Activated naive CD4-positive, alpha-beta T cell treated with anti-CD3 and anti-CD28 coated beads, Interleukin-2, amount 50 U/mL, for 16 hours (primary cell): ENCODE measurements around the gene DDRGK1.

ENCODE experiments used
- DNase-seq: peaks from one replicate; pipeline ENCODE4 v3.0.0-alpha.2; 2020

The DDRGK1 gene

DNA sequence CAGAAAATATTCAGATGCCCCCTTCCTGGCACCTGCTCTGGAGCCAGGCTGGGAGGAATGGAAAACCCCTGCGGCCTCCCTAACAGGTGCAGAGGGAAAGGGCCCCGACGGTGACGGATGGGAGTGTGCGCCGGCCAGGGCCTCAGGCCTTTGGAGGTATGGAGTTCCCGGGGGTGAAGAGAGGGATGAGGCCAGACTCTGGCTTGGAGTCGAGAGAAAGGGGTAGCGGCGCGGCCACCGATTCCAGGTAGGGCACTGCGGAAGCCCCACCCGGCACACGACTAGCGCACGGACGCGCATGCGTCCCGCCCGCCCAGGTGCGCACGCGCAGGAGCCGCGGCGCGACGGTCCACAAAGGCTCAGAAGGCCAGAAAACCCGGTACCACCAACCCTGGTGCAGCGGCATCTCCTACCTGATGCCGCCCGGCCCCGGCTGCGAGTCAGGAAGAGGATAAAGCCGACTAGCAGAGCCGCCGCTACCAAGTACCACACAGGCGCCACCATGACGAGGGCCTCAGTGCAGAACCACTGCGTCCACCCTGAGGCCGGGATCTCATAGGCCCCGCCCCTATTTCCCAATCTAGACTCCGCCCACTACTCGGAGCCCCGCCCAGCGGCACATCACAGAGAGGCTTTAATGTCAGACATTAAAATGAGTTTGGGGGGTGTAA is at the start of gene DDRGK1:
Gene DDRGK1, minus strand, starts transcription at position 559 of the 671 bp plus-strand sequence. Its CDS starts 55 bp downstream, at position 504.
- DNase-seq, result peak; percentile 90

DNA sequence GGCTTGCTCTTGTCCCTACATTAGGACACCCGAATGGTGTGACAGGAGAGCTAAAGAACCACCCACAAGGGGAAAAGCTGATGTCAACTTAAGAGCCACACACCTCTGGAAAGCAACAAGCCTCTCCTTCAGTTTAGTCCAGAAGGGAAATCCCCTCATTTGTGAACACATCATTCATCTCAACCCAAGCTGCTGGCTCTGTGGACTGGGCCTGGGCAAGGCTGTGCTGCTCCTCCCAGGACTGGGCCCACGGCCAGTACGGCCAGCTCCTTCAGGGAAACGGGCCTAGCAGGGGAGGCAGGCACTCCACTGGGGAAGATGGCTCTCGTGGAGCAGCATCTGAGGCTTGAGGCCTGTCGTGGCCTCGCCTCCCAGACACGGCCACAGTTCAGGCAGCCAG is 47.3 kb upstream of the DDRGK1 start:
- DNase-seq, result no peak

DNA sequence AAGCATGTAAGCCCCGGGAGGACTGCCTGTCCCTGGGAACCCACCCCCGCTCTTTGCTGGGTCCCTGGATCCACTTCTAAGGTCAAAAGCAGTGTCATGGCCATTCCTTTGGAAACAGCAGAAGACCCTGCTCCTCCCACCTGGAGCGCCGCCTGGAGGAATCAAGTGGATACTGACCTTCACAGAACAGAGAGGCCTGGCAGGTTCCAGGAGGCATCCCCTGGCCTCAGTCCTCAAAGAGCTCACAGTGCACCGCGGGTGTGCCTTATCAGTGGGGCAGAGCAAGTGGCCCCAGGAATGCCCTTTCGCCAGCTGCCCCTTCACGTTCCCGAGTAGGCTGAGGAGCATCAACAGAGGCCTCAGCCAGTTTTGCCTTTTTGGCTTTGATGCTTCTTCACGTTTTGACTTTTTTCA is 45.6 kb upstream of the DDRGK1 start:
- no peak for DNase-seq

DNA sequence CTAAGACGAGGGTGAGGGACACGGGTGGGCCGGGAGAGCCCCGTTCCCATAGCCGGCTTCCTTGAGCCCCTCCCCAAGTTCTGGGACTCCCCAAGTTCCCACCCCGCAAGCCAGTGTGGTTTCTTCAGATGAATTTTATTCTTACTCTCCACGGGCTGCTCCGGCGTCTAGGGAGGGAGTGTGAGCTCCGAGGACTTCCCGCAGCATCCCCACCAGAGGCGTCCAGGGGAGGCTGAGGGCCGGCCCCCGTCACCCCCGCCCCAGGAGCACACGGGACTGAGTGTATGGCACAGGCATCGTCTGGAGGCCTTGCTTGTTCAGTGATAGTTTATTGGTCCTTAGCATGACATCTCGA is 44.5 kb upstream of the DDRGK1 start:
- no peak for DNase-seq

DNA sequence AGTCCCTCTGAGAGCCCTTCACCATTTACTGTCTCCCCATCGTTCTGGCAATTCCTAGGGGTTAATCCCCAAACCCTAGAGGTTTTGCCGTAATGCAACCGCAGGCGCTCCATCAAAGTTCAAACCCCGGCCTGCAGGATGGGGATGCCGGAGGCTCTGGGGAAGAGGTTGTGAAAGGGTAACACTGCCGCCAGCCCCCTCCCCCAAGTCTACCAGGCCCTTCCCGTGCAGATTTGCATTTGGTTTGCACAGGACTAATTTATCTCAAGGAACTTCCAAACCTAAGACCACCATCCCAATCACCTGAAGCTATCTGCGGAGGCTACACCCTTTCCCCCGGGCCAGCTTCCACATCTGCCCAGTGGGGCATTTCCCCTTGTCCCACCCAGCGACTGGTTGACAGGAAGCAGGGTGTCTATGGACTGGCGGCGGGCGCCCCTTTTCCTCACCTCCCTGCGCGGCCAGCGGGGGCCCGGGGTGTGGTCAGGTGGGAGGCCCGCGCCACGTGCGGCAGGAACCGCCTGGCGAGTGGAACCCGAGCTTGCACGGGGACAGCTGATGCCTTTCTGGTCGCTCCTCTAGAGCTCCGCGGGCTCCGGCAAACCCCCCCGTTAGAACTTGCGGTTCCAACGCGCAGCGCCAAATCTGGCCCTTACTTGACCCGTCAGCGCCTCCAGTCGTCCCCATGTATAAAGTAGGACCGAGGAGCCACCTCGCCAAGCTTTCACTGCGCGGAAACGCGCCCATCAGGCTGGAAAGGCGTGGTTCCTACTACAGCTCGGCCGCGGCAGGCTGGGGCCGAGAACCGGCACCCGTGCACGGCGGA is 43.9 kb upstream of the DDRGK1 start:
- DNase-seq, result no peak

DNA sequence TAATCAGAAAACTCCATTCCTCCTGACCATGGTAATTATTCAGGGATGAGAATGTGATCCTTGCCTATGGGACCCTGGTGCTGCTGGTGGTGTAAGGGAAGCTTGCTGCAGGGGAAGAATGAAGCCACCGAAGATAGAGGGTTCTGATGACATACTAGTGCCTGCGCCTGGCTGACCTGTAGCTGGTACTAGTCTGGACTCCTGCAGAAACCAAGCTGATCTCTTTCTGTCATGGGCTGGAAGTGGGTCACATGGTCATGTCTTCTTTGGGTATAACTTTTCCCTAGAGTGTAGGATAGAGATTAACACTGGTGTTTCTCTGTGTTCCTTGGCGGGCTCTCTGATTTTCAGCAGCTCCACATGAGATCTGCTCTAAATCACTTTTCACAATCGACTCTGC is 43.2 kb upstream of the DDRGK1 start:
- no peak for DNase-seq

DNA sequence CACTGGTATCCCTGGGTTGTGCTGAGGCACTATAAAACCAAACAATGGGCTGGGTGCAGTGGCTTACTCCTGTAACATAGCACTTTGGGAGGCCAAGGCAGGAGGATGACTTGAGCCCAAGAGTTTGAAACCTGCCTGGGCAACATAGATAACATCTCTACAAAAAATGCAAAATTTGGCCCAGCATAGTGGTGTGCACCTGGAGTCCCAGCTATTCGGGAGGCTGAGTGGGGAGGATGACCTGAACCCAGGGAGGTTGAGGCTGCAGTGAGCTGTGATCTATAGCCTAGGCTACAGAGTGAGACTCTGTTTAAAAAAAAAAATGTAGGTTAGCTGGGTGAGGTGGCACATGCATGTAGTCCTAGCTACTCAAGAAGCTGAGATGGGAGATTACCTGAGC is 42.2 kb upstream of the DDRGK1 start:
- no peak for DNase-seq

DNA sequence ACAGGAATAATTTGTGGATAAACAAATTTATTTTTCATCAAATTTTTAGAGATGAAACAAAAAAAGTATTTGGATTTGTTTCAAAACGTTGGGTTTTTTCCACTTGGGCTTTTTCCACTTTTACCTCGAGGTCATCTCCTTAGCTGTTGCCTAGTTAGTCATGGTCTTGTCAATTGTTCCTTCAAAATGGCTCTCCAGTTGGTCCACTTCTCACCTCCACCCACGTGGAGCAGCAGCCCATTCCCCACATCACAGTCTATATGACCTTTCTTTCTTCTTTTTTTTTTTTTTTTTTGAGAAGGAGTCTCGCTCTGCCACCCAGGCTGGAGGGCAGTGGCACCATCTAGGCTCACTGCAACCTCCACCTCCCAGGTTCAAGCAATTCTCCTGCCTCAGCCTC is 41.2 kb upstream of the DDRGK1 start:
- DNase-seq, result no peak

DNA sequence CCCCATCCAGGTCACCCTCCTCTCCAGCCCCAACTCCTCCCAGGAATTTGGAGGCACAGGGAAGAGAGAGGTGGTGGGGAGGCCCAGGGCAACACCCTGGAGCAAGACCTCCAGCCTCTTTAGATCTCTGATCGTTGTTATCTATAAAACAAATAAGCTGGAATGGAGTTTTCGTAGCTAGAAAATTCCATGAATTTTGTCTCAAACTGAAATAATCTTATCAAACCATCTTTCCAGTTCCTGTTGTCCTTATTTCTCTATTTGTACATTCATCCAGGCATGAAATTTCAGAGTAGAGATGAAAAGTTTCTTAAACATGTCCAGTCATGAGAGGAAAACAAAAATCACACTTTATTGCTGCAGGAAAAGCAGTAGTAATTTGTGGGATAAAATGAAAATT is 40.7 kb upstream of the DDRGK1 start:
- DNase-seq, result no peak

DNA sequence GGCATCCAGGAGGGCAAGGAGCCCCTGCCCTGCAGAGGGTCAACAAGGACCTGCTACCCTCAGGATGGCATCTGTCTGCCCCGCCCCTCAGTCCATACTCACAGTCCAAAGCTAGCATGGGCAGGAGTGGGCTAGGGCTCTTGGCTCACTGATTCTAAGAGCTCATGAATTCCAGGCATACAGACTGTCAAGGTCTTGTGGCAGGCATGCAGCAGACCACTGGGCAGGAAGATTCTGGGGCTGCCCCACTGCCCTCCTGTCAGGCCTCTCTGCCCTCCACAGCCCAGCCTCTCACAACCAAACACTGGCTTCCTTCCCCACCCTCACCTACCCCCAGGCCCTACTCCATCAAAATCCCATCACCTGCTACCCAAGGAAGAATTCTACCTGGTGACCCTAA is 40.1 kb upstream of the DDRGK1 start:
- no peak for DNase-seq

DNA sequence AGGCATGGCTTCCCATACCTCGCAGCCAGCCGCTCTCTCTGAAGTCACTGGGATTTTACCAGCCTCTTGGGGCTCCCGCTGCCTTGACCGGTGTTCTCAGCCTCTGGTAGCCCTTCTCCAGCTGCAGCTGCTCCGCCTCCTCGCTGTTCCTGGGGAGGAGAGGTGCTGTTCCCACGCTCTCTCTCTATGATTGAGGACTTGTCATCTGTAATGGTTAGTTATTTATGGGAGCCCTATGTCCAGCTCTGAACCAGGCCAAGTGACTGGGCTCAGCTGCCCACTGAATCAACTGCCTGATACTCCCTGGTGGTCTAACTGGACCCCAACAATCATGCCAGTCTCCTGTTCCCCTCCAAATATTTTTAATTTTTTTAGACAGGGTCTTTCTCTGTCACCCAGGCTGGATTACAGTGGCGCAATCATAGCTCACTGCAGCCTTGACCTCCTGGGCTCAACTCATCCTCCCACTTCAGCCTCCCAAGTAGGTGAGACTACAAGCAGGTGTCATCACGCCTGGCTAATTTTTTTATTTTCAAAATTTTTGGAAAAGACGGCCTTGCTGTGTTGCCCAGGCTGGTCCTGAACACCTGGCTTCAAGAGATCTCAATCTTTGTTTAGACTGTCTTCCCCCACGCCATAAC is 39.4 kb upstream of the DDRGK1 start:
- DNase-seq, result no peak

DNA sequence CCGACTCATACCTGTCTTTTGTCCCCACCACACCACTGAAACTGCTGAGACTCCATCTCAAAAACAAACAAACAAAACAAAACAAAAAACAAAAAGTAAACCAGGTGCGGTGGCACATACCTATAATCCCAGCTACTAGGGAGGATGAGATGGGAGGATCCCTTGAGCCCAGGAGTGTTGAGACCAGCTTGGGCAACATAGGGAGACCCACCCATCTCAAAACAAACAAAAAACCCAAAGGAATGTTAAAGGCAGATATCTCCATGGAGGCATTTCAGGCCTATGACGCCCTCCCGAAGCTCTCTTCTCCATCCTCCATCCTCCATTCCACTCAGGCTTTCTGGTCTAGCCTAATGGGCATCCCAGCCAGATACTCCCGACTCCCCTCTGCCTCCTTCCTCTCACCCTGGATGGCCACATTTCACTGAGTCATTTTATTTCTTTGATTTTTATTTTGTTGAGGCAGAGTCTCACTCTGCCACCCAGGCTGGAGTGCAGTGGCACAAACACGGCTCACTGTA is 37.8 kb upstream of the DDRGK1 start:
- DNase-seq, result no peak

DNA sequence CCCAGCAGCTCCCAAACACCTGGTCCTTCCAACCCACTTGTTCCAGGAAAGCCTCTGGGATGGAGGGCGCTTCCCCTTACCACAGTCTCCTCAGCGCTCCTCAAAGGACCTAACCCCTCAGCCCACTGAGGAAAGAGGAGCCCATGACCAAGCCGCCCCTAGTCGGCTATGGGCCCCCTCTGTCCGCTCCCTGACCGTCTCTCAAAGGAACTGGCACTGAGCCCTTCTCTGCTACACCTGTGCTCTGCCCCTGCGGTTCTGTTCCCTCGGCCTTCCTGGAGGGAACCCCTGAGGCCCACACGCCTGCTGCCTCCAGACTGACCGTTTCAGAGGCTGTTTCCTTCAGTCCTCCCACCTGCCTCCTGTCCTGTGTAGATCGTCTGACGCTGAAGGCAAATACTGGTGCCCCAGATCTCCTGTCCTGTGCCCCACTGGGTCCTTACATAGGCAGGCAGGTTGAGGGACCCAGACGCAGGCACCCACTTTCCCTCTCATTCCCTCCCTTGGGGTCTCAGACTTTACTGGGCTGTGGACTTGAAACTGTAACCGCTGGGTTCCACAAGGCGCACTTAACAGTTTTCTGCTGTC is 36.4 kb upstream of the DDRGK1 start:
- no peak for DNase-seq

DNA sequence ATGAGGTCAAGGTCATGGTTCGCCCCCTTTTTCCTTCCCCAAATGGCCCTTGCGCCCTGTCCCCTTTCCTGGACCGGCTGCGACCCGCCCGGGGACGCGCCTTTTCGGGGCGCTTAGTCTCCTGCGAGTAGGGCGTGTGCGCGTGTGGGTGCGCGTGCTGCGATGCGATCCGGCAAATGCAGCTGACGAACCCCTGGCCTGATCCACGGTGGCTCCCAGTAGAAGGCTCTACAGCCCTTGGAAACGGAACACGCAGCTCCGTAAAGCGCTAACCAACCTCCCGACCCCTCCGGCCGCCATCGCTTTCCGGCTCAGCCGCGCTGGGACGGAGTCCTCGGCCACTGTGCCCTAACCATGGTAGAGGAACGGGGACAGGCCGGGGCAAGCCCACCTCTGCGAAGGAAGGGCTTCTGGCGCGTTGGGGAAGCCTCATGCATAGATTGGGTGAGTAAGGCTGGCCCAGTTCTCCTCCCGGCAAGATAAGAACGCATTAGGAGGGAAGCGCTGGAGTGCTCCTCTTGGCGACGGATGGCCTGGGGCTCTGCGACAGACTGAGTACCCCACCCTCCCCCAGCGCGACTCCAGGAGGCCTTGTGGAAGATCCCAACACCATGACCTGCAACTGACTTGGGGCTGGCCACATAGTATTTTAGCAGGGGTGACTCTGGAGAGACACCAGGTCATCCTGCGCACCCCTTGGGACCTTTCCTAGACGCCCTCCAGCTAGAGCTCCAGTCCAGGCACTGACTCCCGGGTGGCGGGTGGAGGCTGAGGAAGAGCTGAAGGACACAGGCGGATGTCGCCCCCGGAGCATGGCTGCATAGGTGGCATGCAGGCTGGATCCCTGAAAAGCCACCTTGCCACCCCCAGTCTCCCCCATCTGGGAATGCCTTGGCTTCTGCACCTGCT is 35.6 kb upstream of the DDRGK1 start:
- DNase-seq, result no peak

DNA sequence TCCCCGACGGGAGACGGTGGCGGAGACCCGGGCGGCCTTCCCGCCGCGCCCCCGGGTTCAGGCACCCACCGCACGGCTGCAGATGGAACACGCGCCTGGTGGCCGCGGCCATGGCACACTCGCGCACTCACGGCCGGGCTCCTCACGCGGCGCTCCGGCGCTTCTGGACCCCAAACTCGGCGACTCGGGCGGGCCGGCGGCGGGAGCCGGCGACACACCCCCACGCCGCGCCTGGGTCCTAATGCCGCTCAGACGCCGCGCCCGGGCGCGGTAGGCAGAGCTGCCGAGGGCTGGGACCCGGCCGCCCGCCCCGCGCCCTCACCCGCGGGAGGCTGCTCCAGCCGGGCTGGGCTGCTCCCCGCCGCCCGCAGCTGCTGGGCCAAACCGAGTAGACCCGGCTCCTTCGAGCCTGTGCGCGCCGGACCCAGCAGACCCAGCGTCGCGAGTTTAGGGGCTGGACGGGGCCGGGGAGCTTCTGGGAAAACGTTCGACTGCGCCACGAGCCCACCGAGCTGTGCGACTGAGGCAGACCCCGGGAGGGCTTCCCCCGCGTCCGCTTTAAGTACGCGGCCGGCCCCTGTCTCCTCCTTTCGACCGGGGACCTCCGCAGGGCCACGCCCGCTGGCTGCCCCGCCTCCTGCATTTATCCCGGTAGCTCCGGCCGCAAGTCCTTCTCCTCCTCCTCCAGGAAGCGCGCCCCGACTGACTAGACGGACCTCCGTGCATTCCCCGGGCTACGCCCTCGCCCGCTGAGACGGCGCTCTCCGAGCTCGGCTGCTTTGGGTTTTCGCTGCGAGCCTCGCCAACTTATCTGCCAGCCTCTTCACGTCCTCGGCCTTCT is 34.8 kb upstream of the DDRGK1 start, which contains the start of gene SLC4A11:
Gene SLC4A11, minus strand, starts transcription at position 165 of the 841 bp plus-strand sequence. Its CDS starts 53 bp downstream, at position 112.
- peak; percentile 47 for DNase-seq

DNA sequence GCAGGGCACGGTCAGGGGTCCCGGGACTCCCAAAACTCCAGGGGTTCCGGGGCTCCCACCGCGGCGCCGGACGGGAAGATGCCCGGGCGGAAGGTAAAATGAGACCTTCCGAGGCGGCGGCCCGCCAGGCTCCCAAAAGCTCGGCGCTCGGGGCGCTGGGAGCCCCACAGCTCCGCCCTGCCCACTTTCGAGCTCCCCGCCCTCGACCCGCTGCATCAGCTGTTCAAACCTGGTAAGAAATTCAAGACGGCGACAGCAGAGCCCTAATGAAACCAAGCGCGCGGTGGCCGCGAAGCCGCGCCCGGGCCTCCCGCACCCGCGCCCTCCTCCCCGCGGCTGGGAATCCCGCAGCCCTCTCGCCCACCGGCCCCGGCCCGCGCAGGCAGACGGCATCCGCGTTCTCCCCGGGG is 34.1 kb upstream of the DDRGK1 start:
- peak; percentile 54 for DNase-seq

DNA sequence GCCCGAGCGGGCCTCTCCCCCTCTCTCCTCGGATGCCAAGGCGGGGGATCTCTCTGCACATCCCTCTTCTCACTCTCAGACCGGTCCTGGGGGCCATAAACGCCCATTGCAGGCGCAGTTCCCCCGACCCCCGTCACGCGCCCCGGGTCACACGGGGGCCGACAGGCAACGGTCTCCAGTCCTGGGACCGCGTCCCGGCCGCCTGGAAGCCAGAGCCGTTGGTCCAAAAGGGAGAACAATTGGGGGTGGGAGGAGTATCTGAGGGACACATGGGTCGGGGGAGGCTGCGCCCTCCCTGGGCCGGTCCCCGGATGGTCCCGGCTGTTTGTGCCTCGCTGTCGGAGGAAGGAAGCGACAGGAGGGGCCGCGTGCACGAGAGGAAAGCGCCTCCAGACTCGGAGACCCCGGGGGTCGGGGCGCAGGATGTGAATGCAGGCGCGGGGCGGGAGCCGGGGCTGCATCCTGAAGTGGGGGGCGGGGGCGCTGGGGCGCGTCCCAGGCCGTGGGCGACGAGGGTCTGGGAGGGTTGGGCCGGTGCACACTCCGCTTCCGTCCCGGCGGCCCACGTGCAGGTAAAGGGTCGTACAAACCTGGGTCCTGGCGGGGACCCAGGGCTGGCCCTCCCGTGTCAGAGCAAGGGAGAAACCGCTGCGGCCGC is 33.6 kb upstream of the DDRGK1 start:
- DNase-seq, result no peak

DNA sequence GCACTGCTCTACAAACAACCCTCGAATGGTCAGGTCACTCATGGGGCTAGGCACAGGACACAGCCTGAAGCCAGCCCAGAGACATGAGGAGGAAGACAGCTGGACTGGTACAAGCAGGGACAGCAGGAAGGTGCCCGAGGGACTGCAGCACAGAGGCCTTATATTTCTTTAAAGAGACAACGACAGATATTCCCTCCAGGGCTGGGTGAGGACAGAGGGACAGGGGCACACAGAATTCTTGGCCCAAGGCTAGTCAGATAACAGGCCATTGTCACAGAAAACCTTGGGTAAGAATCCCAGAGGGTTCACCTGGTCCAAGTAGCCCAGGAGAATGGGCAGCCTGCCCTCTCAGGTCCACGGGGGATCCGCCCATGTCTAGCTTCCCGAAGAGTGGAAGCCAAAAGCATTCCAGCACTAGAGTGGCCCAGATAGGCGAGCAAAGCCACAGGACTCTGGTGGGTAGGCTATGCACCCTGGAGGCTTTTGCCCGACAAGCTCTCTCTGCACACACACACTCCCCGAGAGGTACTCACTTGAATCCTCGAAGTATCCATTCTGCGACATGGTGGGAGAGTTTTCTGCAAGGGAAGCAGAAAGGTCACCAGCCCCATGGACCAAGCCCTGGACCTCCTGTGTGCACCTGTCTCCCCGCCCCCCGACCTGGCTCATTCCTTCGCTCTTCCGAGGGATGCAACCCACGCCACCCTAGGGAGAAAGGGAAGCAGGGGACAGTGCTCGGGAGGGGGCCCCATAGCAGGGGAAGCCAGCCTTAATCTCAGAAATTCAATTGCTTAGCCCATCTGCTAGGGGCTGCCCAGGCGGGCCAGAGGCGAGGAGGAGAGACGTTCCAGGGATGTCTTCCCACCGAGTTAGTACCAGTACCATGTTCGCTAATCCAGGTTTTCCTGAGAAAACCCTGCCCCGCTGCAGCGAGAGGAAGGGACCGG is 32.8 kb upstream of the DDRGK1 start:
- DNase-seq, result no peak

DNA sequence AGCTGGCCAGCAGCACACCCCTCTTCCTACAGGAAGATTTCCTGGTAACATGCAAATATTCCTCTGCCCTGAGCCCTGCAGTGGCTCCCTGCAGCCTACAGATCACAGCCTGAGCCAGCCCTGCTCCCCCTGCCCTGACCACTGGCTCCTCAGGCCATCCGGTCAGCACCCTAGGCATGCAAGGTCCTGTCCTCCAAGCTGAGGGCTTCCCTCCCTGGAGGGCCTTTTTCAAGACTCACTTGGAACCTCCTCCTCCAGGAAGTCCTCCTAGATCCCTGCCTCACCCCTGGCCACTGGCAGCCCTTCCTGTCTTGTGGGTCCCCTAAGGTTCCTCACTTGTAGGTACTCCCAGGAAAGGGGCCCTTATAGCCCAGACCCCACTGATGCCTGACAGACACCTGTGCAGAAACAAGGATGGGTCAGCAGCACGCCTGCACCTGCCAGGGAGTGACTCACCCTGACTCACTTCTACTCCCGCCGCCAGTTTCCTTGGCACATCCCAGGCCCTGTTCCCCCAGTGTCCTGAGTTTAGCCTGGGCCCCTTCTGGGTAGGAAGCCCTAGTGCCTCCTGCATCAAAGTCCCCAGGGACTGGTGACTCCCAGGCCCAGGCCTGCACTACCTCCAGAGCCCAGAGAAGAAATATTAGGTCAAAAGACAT is 31.3 kb upstream of the DDRGK1 start:
- DNase-seq, result no peak
